GM23338 (cell line): ENCODE results near the gene ZNF385C. TPM values are rescaled to one million over a fixed set of nuclear protein-coding genes. Genes with fewer than 3 reads are reported as not detected.

Experiments used
- ATAC-seq: fragments of 200-7000 bp; cut with Tn5 transposase; 3 replicates; pipeline ENCODE4 v1.9.1; 2020
- DNase-seq: peaks from one replicate; pipeline ENCODE4 v3.0.0-alpha.2; 2015; ENCODE audit warnings: low spot score
- H2AFZ ChIP-seq: fragments of 200-600 bp; sonication (generic); 2 replicates; pipeline ENCODE4 v1.8.0; 2016; ENCODE audit warnings: antibody characterized with exemption, mild to moderate bottlenecking, moderate library complexity
- H3F3A ChIP-seq: fragments of 200-600 bp; sonication (generic); replicated peaks from 2 replicates; pipeline ENCODE4 v1.8.0; 2017; ENCODE audit warnings: antibody characterized with exemption, mixed run types, low read depth
- H3K27ac ChIP-seq: fragments of 200-600 bp; sonication (generic); 2 replicates; pipeline ENCODE4 v1.6.1; 2016; ENCODE audit warnings: low read depth
- H3K27me3 ChIP-seq: fragments of 200-600 bp; sonication (generic); 2 replicates; pipeline ENCODE4 v1.8.0; 2016; ENCODE audit warnings: mild to moderate bottlenecking, mixed run types, moderate library complexity; ENCODE audit not compliant: insufficient read depth
- H3K36me3 ChIP-seq: fragments of 200-600 bp; sonication (generic); 2 replicates; pipeline ENCODE4 v1.8.0; 2016; ENCODE audit warnings: mild to moderate bottlenecking; ENCODE audit not compliant: insufficient read depth
- H3K4me1 ChIP-seq: fragments of 200-600 bp; sonication (generic); 2 replicates; pipeline ENCODE4 v1.8.0; 2016; ENCODE audit warnings: mild to moderate bottlenecking, moderate library complexity; ENCODE audit not compliant: insufficient read depth
- H3K4me2 ChIP-seq: fragments of 200-600 bp; sonication (generic); 2 replicates; pipeline ENCODE4 v1.7.1; 2017; ENCODE audit warnings: mixed run types
- H3K4me3 ChIP-seq: fragments of 200-600 bp; sonication (generic); 2 replicates; pipeline ENCODE4 v1.6.1; 2016; ENCODE audit warnings: mixed run types
- H3K79me2 ChIP-seq: fragments of 200-600 bp; sonication (generic); replicated peaks from 2 replicates; pipeline ENCODE4 v1.8.0; 2017; ENCODE audit warnings: mild to moderate bottlenecking; ENCODE audit not compliant: insufficient read depth
- H3K9me2 ChIP-seq: fragments of 200-600 bp; sonication (generic); 2 replicates; pipeline ENCODE4 v1.8.0; 2017; ENCODE audit not compliant: insufficient read depth
- H4K20me1 ChIP-seq: fragments of 200-600 bp; sonication (generic); replicated peaks from 2 replicates; pipeline ENCODE4 v1.8.0; 2017; ENCODE audit warnings: mild to moderate bottlenecking; ENCODE audit not compliant: insufficient read depth
- H3K27ac Mint-ChIP-seq: 2 replicates; pipeline ENCODE4 v1.8.0; 2020; ENCODE audit warnings: inconsistent platforms, mild to moderate bottlenecking, moderate library complexity, mixed read lengths
- H3K27me3 Mint-ChIP-seq: 3 replicates; pipeline ENCODE4 v1.8.0; 2022; ENCODE audit warnings: low read depth, mild to moderate bottlenecking, moderate library complexity, mixed read lengths, inconsistent platforms; ENCODE audit not compliant: insufficient read depth, poor library complexity
- H3K36me3 Mint-ChIP-seq: 3 replicates; pipeline ENCODE4 v1.8.0; 2021; ENCODE audit warnings: low read depth, mild to moderate bottlenecking, inconsistent platforms, moderate library complexity, mixed read lengths
- H3K4me1 Mint-ChIP-seq: 3 replicates; pipeline ENCODE4 v1.8.0; 2020; ENCODE audit warnings: mild to moderate bottlenecking, inconsistent platforms, mixed read lengths
- H3K4me3 Mint-ChIP-seq: 3 replicates; pipeline ENCODE4 v1.8.0; 2021; ENCODE audit warnings: moderate library complexity, mild to moderate bottlenecking, inconsistent platforms, mixed read lengths
- H3K9me3 Mint-ChIP-seq: 3 replicates; pipeline ENCODE4 v1.8.0; 2020; ENCODE audit warnings: moderate library complexity, mild to moderate bottlenecking, inconsistent platforms, mixed read lengths
- CREB1 ChIP-seq: fragments of 250-450 bp; sonication (Bioruptor Pico); IDR thresholded peaks from 2 replicates; pipeline ENCODE4 v1.5.0; 2020; ENCODE audit warnings: low read depth, mild to moderate bottlenecking, moderate library complexity
- CTCF ChIP-seq, 2 experiments: fragments of 200-600 bp in 1 of 2; sonication (generic) in 1 of 2; conservative IDR thresholded peaks; 2 replicates each; pipeline versions ENCODE4 v1.5.1 to v1.6.1; 2016 to 2017; ENCODE audit warnings: antibody characterized with exemption in 2 of 2, low read depth in 2 of 2, mild to moderate bottlenecking in 2 of 2, moderate library complexity in 1 of 2
- EZH2 ChIP-seq: fragments of 200-600 bp; sonication (generic); IDR thresholded peaks from one replicate; pipeline ENCODE4 v1.8.0; 2017; ENCODE audit warnings: antibody characterized with exemption, mild to moderate bottlenecking, low read depth; ENCODE audit not compliant: unreplicated experiment
- EZH2phosphoT487 ChIP-seq: fragments of 200-600 bp; sonication (generic); IDR thresholded peaks from one replicate; pipeline ENCODE4 v1.8.1; 2018; ENCODE audit warnings: antibody characterized with exemption; ENCODE audit not compliant: unreplicated experiment
- JUNB ChIP-seq: IDR thresholded peaks from one replicate; pipeline ENCODE4 v1.6.1; 2016; ENCODE audit warnings: antibody characterized with exemption; ENCODE audit not compliant: unreplicated experiment
- NANOG ChIP-seq: IDR thresholded peaks from 2 replicates; pipeline ENCODE4 v1.6.1; 2016; ENCODE audit warnings: antibody characterized with exemption, borderline replicate concordance
- POLR2AphosphoS5 ChIP-seq: IDR thresholded peaks from 2 replicates; pipeline ENCODE4 v1.6.1; 2016; ENCODE audit warnings: antibody characterized with exemption, low read depth
- STAT1 ChIP-seq: IDR thresholded peaks from one replicate; pipeline ENCODE4 v1.6.1; 2016; ENCODE audit warnings: antibody characterized with exemption; ENCODE audit not compliant: unreplicated experiment
- ZNF331 ChIP-seq: fragments of 250-450 bp; sonication (Bioruptor Pico); IDR thresholded peaks from 2 replicates; pipeline ENCODE4 v1.5.0; 2020; ENCODE audit warnings: low read depth, mild to moderate bottlenecking, moderate library complexity
- polyA plus RNA-seq: library from polyadenylated mRNA; unstranded; fragments of >200 nt; fragmentation: Nextera tagmentation; extraction: Ambion mirVana; gene quantifications from 2 replicates; pipeline ENCODE4 v1.2.1, GENCODE V29; 2016
- total RNA-seq: library from RNA; depleted of rRNA; stranded (reverse); fragments of >200 nt; shearing (Covaris generic); gene quantifications from 2 replicates; pipeline ENCODE4 v1.2.3, GENCODE V29; 2014
- TF ChIP-seq, protein P1 (sequence below): fragments of 250-450 bp; sonication (Bioruptor Pico); IDR thresholded peaks from 2 replicates; pipeline ENCODE4 v1.5.0; 2020; ENCODE audit warnings: mild to moderate bottlenecking, moderate library complexity
- TF ChIP-seq, protein P2 (sequence below): IDR thresholded peaks from 2 replicates; pipeline ENCODE4 v1.6.1; 2016; ENCODE audit warnings: antibody characterized with exemption

The ZNF385C gene
- total and polyA plus RNA-seq, 2 experiments from 2014 or later: 1.9 to 3.1 TPM

DNA sequence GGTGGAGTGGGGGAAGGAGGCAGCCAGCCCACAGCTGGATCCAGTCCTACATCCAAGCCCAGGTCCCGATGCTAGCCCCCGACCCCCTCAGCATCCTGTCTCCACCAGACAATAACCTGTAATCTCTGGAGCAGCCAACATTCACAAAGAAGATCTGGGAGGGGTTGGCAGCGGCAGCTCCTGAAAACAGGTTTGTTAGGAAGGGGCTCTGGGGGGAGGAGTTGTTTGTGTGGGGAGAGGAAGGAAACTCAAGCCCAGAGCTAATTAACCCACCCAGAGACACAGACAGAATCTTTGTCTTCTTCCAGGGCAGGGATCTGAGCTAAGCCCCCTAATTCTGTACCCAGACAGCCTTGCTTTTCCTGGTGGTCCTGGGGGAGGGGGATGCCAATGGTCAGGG is 43.2 kb downstream of the ZNF385C start (continued):
- TF ChIP-seq, protein P1, sequence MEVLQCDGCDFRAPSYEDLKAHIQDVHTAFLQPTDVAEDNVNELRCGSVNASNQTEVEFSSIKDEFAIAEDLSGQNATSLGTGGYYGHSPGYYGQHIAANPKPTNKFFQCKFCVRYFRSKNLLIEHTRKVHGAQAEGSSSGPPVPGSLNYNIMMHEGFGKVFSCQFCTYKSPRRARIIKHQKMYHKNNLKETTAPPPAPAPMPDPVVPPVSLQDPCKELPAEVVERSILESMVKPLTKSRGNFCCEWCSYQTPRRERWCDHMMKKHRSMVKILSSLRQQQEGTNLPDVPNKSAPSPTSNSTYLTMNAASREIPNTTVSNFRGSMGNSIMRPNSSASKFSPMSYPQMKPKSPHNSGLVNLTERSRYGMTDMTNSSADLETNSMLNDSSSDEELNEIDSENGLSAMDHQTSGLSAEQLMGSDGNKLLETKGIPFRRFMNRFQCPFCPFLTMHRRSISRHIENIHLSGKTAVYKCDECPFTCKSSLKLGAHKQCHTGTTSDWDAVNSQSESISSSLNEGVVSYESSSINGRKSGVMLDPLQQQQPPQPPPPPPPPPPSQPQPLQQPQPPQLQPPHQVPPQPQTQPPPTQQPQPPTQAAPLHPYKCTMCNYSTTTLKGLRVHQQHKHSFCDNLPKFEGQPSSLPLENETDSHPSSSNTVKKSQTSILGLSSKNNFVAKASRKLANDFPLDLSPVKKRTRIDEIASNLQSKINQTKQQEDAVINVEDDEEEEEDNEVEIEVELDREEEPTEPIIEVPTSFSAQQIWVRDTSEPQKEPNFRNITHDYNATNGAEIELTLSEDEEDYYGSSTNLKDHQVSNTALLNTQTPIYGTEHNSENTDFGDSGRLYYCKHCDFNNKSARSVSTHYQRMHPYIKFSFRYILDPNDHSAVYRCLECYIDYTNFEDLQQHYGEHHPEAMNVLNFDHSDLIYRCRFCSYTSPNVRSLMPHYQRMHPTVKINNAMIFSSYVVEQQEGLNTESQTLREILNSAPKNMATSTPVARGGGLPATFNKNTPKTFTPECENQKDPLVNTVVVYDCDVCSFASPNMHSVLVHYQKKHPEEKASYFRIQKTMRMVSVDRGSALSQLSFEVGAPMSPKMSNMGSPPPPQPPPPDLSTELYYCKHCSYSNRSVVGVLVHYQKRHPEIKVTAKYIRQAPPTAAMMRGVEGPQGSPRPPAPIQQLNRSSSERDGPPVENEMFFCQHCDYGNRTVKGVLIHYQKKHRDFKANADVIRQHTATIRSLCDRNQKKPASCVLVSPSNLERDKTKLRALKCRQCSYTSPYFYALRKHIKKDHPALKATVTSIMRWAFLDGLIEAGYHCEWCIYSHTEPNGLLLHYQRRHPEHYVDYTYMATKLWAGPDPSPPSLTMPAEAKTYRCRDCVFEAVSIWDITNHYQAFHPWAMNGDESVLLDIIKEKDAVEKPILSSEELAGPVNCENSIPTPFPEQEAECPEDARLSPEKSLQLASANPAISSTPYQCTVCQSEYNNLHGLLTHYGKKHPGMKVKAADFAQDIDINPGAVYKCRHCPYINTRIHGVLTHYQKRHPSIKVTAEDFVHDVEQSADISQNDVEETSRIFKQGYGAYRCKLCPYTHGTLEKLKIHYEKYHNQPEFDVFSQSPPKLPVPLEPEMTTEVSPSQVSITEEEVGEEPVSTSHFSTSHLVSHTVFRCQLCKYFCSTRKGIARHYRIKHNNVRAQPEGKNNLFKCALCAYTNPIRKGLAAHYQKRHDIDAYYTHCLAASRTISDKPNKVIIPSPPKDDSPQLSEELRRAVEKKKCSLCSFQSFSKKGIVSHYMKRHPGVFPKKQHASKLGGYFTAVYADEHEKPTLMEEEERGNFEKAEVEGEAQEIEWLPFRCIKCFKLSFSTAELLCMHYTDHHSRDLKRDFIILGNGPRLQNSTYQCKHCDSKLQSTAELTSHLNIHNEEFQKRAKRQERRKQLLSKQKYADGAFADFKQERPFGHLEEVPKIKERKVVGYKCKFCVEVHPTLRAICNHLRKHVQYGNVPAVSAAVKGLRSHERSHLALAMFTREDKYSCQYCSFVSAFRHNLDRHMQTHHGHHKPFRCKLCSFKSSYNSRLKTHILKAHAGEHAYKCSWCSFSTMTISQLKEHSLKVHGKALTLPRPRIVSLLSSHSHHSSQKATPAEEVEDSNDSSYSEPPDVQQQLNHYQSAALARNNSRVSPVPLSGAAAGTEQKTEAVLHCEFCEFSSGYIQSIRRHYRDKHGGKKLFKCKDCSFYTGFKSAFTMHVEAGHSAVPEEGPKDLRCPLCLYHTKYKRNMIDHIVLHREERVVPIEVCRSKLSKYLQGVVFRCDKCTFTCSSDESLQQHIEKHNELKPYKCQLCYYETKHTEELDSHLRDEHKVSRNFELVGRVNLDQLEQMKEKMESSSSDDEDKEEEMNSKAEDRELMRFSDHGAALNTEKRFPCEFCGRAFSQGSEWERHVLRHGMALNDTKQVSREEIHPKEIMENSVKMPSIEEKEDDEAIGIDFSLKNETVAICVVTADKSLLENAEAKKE: no peak
- TF ChIP-seq POLR2AphosphoS5: no peak
- TF ChIP-seq, protein P2, sequence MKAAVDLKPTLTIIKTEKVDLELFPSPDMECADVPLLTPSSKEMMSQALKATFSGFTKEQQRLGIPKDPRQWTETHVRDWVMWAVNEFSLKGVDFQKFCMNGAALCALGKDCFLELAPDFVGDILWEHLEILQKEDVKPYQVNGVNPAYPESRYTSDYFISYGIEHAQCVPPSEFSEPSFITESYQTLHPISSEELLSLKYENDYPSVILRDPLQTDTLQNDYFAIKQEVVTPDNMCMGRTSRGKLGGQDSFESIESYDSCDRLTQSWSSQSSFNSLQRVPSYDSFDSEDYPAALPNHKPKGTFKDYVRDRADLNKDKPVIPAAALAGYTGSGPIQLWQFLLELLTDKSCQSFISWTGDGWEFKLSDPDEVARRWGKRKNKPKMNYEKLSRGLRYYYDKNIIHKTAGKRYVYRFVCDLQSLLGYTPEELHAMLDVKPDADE: no peak
- TF ChIP-seq NANOG: no peak

GRCh38 chr17:42053731-42054500 is 44.4 kb downstream of the ZNF385C start:
- no peaks in the 10 kb centered on the region for H3K27me3 ChIP-seq
- 0 out of 2 replicates have a peak, but pooled peaks cover 7% of the 10 kb centered on the region for H3F3A ChIP-seq
- no peaks in the 10 kb centered on the region for H3K36me3 Mint-ChIP-seq
- peak overlapping the region; percentile 41; the same call in 1 of the 2 replicates for H3K4me3 ChIP-seq
- peak overlapping the region; percentile 40; the same call in 1 of the 3 replicates for H3K4me3 Mint-ChIP-seq
- no peaks in the 10 kb centered on the region for H3K36me3 ChIP-seq
- no peak overlapping the region for H3K27ac Mint-ChIP-seq
- no peak overlapping the region for H2AFZ ChIP-seq
- H3K4me1 Mint-ChIP-seq: peaks cover 54% of the 10 kb centered on the region
- no peaks in the 10 kb centered on the region for H3K9me3 Mint-ChIP-seq
- H3K4me1 ChIP-seq: peaks cover 34% of the 10 kb centered on the region
- H3K79me2 ChIP-seq: no peaks in the 10 kb centered on the region
- DNase-seq (no peak), ATAC-seq (peak; percentile 6; the same call in 2 of the 3 replicates)
- no peaks in the 10 kb centered on the region for H3K9me2 ChIP-seq
- H3K27me3 Mint-ChIP-seq: peaks cover 27% of the 10 kb centered on the region
- H3K27ac ChIP-seq: no peak overlapping the region
- H4K20me1 ChIP-seq: no peaks in the 10 kb centered on the region
- H3K4me2 ChIP-seq: peak overlapping the region; percentile 70
- TF ChIP-seq ZNF331 (CRISPR knock-in tag) (no peak), CTCF (conservative IDR thresholded peaks at IDR 0.05; ENCODE audit: low read depth in 2 of 2) (no peak), STAT1 (no peak), CREB1 (CRISPR knock-in tag) (no peak), EZH2 (no peak), POLR2AphosphoS5 (no peak), EZH2phosphoT487 (no peak), JUNB (no peak)
